SK-N-SH treated with all-trans-retinoic acid at 6 μM for 48 hours (cell line): Measurements from ENCODE around the gene RRAGD.

Experiments
- CSDC2 ChIP-seq: fragments of 250-450 bp; sonication (Bioruptor Pico); IDR thresholded peaks from 2 replicates; pipeline ENCODE4 v1.5.0; 2020; ENCODE audit warnings: mild to moderate bottlenecking, moderate library complexity
- PATZ1 ChIP-seq: fragments of 250-450 bp; sonication (Bioruptor Pico); IDR thresholded peaks from 2 replicates; pipeline ENCODE4 v1.8.0; 2020; ENCODE audit warnings: mild to moderate bottlenecking, moderate library complexity, borderline replicate concordance
- TF ChIP-seq, protein P1 (sequence below): fragments of 250-450 bp; sonication (Bioruptor Pico); IDR thresholded peaks from 2 replicates; pipeline ENCODE4 v1.8.0; 2021; ENCODE audit warnings: low read depth, mild to moderate bottlenecking, moderate library complexity, borderline replicate concordance
- TF ChIP-seq, protein P2 (sequence below): fragments of 250-450 bp; sonication (Bioruptor Pico); IDR thresholded peaks from 2 replicates; pipeline ENCODE4 v1.5.1; 2020; ENCODE audit warnings: low read depth, mild to moderate bottlenecking, moderate library complexity

- TF ChIP-seq PATZ1 (CRISPR knock-in tag) = no peak
- TF ChIP-seq, protein P1, sequence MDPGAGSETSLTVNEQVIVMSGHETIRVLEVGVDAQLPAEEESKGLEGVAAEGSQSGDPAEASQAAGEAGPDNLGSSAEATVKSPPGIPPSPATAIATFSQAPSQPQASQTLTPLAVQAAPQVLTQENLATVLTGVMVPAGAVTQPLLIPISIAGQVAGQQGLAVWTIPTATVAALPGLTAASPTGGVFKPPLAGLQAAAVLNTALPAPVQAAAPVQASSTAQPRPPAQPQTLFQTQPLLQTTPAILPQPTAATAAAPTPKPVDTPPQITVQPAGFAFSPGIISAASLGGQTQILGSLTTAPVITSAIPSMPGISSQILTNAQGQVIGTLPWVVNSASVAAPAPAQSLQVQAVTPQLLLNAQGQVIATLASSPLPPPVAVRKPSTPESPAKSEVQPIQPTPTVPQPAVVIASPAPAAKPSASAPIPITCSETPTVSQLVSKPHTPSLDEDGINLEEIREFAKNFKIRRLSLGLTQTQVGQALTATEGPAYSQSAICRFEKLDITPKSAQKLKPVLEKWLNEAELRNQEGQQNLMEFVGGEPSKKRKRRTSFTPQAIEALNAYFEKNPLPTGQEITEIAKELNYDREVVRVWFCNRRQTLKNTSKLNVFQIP (CRISPR knock-in tag) = no peak
- TF ChIP-seq CSDC2 (CRISPR knock-in tag) = no peak
- TF ChIP-seq, protein P2, sequence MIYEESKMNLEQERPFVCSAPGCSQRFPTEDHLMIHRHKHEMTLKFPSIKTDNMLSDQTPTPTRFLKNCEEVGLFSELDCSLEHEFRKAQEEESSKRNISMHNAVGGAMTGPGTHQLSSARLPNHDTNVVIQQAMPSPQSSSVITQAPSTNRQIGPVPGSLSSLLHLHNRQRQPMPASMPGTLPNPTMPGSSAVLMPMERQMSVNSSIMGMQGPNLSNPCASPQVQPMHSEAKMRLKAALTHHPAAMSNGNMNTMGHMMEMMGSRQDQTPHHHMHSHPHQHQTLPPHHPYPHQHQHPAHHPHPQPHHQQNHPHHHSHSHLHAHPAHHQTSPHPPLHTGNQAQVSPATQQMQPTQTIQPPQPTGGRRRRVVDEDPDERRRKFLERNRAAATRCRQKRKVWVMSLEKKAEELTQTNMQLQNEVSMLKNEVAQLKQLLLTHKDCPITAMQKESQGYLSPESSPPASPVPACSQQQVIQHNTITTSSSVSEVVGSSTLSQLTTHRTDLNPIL (CRISPR knock-in tag) = no peak
Observed at GRCh38 chr6:89449193-89449592, 37.1 kb upstream of the RRAGD start.
